ENCODE data around the gene TMC8.

GRCh38 chr17:78088529-78088928, 42.0 kb upstream of the TMC8 start:
- TF ChIP-seq GATA2 (IDR thresholded peaks at IDR 0.05; ENCODE audit: low read depth, low read length) = no peak
- TF ChIP-seq GATA3 (IDR thresholded peaks at IDR 0.05; ENCODE audit: low read depth, low read length) = no peak
